CD4-positive, alpha-beta T cell treated with Interleukin-4 for 1 hour (primary cell): ENCODE data around the gene SUMO3.

ENCODE experiments used
- DNase-seq, 2 donors: peaks; one replicate each; pipeline ENCODE4 v3.0.0-alpha.2; 2020 to 2022

The SUMO3 gene

GRCh38 chr21:44801468-44802395, 16.1 kb downstream of the SUMO3 start, which contains the start of gene UBE2G2:
TSS of gene UBE2G2 (minus strand) at chr21:44801820. CDS start at chr21:44801748, 72 bp downstream.
- DNase-seq = peak; percentile 87 to 89

- DNase-seq = peak in 1 of 2 donors; percentile 60
Measured at GRCh38 chr21:44800971-44801467, 16.8 kb downstream of the SUMO3 start.

GRCh38 chr21:44800103-44800502, 17.8 kb downstream of the SUMO3 start:
- no peak for DNase-seq

DNA sequence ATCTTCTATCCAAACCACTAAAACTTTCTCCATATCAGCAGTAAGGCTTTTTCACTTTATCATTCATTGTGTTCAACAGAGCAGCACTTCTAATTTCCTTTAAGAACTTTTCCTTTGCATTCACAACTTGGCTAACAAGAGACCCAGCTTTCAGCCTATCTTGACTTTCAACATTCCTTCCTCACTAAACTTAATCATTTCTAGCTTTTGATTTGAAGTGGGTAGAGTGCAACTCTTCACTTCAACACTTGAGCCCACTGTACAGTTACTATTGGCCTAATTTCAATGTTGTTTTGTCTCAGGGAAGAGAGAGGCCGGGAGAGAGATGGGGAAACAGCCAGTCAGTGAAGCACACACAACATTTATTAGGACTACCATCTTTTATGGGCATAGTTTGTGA, 18.2 kb downstream of the SUMO3 start:
- no peak for DNase-seq

DNA sequence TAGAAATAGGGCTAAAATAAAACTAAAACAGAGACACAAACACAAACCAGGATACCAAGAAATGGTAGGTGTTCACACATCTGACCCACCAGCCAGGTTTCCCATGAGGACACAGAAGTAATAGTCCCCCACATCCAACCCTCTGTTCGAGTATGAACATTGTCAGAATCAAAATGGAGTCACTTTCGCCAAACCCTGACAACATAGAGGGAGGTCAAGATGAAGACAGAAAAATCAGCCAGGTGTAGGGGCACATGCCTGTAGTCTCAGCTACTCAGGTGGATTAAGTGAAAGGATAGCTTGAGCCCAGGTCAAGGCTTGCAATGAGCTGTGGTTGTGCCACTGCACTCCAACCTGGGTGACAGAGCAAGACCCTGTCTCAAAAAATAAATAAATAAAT, 20.1 kb downstream of the SUMO3 start:
- no peak for DNase-seq

DNA sequence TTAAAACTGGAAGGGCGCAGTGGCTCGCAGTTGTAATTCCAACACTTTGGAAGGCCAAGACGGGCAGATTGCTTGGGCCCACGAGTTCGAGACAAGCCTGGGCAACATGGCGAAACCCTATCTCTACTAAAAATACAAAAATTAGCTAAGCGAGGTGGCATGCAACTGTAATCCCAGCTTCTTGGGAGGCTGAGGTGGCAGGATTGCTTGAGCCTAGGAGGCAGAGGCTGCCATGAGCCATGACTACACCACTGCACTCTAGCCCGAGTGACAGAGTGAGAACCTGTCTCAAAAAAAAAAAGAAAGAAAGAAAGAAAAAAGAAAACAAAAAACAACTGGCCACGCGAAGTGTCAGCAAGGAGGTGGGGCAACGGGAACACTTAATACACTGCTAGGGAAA, 22.5 kb downstream of the SUMO3 start:
- no peak for DNase-seq

DNA sequence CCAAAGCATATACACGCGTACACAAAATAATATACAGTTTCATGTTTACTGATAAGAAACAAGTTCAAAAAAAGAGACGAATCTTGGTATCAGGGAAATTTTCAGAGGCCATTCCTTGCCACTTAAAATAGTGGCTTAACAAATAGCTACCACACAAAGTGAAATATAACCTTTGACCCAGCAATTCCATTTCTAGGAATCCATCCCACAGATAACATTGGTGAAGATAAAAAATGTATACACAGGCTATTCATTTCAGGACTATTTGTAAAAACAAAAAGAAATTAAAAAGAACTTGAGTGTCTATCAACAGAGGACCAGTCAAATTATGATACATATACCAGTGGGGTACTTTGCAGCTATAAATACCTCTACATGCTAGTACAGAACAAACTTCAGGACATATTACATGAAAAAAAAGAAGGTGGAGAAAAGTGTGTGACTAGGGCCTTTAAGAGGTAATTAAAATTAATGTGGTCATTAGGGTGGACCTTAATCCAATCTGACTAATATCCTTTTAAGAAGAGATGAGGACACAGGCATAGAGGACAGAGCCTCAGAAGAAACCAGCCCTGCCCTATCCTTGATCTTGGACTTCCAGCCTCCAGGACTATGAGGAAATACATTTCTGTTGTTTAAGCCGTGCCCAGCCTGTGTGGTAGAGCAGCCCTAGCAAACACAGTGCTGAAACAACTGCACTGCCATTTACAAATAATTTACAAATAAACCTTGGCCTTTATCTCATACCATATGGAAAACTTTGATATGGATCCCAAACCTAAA, 24.1 kb downstream of the SUMO3 start:
- no peak for DNase-seq

DNA sequence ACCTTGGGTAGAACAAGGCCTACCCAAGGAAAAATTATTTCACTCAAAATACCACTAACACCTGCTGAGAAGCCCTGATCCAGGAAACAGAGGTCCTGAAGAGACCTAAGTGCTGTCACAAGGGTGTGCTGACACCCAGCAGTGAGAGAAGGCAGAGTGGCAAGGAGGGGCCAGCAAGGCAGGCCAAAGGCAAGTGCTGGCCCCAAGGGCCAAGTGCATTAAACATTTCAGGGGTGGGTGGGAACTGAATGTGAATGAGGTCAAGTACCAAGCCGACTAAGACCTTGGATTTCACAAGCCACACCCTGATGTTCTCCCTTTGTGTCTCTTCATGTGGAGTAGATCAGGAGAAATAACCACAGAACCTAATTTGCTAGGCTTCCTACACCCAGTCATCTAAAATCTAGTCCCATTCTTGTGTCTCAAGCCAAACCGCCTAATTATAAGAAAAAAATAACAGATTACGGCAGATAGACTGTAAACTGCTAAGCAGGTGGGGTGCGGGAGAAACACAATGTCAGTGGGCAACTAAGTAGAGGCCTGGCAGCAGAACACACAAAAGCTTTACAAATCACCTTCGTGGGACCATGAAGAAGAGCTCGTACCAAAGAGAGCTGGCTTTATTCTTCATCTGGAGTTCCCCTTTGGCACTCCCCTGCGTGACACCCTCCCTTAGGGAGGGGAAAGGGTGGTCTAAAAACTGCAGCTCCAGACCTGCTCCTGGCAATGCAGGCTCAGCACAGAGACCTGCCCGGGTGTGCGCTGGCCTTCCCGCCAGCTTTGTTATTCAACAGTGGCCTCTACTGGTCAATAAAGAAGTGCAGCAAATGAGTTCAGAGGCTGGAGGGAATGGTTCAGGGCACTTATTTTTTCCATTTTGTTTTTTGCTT, 24.9 kb downstream of the SUMO3 start:
- DNase-seq = peak; percentile 58 to 69

DNA sequence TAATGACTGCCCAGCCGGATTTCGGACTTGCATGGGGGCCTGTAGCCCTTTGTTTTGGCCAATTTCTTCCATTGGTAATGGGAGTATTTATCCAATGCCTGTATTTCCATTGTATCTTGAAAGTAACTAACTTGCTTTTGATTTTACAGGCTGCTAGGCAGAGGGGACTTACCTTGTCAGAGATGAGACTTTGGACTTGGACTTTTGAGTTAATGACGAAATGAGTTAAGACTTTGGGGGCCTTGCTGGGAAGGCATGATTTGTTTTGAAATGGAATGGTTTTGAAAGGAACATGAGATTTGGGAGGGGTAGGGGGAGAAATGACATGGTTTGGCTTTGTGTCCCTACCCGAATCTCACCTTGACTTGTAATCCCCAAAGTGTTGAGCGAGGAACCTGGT, 25.9 kb downstream of the SUMO3 start:
- no peak for DNase-seq

DNA sequence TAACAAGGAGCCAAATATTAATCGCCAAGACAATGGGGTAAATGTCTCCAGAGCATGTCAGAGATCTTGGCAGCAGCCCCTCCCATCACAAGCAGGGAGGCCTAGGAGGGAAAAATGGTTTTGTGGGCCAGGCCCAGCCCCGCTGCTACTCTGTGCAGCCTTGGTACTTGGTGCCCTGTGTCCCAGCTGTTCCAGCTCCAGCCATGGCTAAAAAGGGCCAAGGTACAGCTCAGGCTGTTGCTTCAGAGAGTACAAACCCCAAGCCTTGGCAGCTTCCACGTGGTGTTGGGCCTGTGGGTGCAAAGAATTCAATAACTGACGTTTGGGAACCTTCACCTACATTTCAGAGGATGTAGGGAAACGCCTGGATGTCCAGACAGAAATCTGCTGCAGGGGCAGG, 26.6 kb downstream of the SUMO3 start:
- DNase-seq = no peak

- DNase-seq = no peak
Measured at GRCh38 chr21:44790368-44790767, 27.5 kb downstream of the SUMO3 start.

GRCh38 chr21:44789880-44790279, 28.0 kb downstream of the SUMO3 start:
- no peak for DNase-seq

DNA sequence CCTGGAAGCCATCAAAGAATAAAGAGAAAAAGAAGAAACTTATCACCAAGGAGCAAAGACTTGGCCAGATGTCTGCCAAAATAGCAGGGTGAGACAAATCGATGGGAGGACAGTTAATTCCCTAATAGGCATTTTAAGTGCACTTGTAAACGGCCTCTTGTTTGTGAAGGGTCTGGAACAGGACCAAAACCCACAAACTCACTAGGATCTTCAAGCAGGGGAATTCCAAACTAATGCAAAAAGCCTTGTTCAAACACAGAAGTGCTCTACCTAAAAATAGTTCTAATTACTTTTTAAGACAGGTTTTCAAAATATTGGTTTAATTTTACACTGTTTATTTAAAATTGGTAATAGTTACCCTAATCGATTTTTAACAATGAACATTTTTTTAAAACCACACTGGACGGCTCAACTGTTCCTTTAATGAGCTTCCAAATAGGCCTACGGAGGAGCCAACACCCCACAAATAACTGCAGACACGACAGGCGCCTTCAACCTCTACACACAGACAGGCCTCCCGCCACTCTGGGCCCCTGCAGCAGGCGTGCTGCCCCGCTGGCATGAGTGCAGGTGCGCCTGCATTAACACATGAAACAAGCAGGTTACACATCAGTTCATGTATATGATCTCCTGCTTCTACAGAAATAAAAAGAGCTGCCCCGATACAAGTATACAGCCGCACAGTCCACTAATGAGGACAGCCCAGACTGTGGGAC, 32.1 kb downstream of the SUMO3 start:
- no peak for DNase-seq

- DNase-seq = no peak
Measured at GRCh38 chr21:44784810-44785209, 33.1 kb downstream of the SUMO3 start.

DNA sequence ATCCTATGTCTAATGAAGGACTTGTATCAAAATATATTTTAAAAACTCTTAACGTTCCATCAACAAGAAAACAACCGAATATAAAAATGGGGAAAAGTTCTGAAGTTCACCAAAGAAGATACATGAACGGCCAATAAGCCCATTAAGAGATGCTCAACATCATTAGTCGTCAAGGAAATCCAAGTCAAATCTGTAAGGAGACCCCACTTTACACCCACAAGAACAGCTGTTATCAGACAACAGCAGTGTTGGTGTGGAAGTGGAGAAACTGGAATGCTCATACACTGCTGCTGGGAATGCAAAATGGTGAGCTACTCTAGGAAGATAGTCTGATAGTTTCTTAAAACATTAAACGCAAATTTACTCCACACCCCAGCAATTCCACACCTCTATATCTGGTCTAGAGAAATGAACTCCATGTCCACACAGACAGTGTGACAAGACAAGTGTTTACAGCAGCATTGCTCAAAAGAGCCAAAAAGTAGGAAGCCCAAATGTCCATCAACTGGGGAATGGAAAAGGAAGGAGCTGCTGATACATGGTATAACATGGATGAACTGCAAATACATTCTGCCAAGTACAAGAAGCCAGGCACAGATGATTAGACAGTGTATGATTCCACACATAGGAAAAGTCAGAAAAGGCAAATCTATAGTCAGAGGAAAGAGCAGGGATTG, 34.7 kb downstream of the SUMO3 start:
- DNase-seq = no peak

- no peak for DNase-seq
Measured at GRCh38 chr21:44780767-44781459, 36.9 kb downstream of the SUMO3 start.

DNA sequence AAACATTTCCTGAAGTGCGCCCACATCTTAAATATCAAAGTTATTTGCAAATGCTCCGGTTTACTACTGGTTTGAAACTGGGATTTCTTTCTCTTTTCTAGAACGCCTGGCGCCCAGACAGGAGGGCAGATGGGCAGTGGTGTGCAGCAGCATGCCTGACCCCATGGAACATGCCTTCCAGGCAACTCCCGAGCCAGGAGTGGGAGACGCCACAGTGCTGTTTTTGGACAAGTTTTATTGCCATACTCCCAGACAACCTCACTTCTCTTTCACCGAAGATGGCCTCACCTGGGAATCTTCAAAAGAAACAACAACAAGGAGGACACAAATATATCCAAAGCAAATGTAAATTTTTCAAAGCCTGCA, 37.7 kb downstream of the SUMO3 start:
- DNase-seq = no peak

DNA sequence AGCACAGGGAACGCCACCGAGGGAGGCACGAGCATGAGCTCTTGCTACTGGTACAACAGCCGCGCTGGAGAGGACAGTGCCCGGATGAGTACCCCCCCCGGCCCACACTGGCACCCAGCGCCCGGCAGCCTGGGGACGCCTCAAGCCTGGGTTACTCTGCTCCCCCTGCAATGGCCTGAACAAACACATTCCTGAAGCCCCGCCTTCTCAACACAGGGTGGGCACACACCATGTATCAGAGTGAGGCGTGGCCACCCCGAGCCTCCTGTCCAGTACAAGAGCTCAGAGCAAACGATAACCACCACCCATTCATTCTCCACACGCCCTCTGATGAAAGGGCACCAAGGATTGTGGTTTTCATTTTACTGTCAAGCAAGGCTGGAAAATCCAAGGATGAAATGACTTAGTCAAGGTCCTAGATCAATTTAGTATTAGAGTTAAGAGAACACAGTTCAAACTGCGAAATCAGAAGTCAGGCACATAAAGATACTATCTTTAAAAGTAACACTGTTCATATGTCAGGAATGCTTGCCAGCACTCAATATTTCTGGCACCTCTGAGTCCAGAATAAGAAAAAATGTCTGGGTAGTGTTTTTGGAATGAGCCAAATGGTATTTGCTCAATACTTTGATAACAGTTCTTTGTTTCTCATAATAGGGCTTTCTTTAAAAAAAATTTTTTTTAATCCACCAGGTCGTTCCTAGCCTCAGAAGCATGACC, 38.3 kb downstream of the SUMO3 start:
- DNase-seq = no peak

DNA sequence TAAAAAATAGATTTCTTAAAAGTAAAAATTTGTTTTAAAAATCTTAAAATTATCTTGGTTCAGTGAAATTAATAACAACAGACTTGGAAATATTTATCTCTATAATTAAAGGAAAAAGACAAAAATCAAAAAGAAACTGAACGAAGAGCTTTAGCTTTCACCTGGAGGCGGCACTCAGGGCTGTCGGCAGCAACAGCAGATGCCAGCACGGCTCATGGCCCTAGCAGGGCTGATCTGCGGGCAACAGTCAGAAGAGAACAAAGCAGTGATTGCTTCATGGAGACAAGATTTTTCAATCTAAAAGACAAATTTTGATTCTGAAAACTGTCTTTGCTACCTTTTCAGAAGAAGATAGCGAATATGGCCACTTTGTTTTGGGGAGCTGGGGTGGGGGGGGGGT, 38.9 kb downstream of the SUMO3 start:
- DNase-seq = no peak

- DNase-seq = no peak
Measured at GRCh38 chr21:44778499-44778911, 39.4 kb downstream of the SUMO3 start.
